Measurements from ENCODE around the gene AKR1E2.
A peak's percentile ranks its signal among the peaks of the same experiment; 100 is the strongest.
"Not testable (repeated sequence)": the region's sequence is repeated elsewhere in the genome, so short reads cannot be mapped to it uniquely, and the experiment has no call there.

Gene AKR1E2

DNA sequence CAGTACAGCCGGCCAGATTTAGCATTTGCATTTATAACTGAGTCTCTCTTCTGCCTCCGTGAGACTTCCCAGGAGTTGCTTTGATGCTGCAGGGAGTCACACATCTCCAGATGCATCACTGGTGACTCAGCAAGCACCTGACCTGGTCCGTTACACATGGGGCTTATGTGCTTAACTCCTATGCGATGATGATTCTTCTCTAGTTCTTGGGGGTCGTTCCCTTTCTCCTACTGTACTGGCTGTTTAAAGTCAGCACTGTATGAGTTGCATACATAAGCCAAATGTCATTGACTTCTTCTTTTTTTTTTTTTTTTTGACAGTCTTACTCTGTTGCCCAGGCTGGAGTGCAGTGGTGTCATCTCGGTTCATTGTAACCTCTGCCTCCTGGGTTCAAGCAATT, 13.0 kb upstream of the AKR1E2 start:
- Histone ChIP-seq H3K27ac (no peak overlapping the region), H3K79me2 (ENCODE audit: insufficient read depth, low read depth) (no peaks in the 10 kb centered on the region), H3K4me2 (no peak overlapping the region), H3K27me3 (ENCODE audit: insufficient read depth, low read depth) (no peaks in the 10 kb centered on the region), H3K9ac (no peak overlapping the region), H2AFZ (ENCODE audit: low read depth) (no peak overlapping the region), H3K36me3 (ENCODE audit: insufficient read depth) (no peaks in the 10 kb centered on the region), H4K20me1 (ENCODE audit: insufficient read depth) (no peaks in the 10 kb centered on the region), H3K4me1 (ENCODE audit: low read depth, poor library complexity, severe bottlenecking) (peaks cover 6% of the 10 kb centered on the region), H3K4me3 (IDR thresholded peaks at IDR 0.05; ENCODE audit: insufficient read depth, low read depth, low read length) (no peak overlapping the region)
- TF ChIP-seq CTCF (conservative IDR thresholded peaks at IDR 0.05; ENCODE audit: low read depth, low read length): no peak

- Histone ChIP-seq H3K27ac (no peak overlapping the region), H3K4me1 (ENCODE audit: low read depth, poor library complexity, severe bottlenecking) (peaks cover 2% of the 10 kb centered on the region), H3K4me2 (no peak overlapping the region), H4K20me1 (ENCODE audit: insufficient read depth) (no peaks in the 10 kb centered on the region), H3K27me3 (ENCODE audit: insufficient read depth, low read depth) (no peaks in the 10 kb centered on the region), H3K79me2 (ENCODE audit: insufficient read depth, low read depth) (no peaks in the 10 kb centered on the region), H2AFZ (ENCODE audit: low read depth) (no peak overlapping the region), H3K36me3 (ENCODE audit: insufficient read depth) (no peaks in the 10 kb centered on the region), H3K4me3 (IDR thresholded peaks at IDR 0.05; ENCODE audit: insufficient read depth, low read depth, low read length) (no peak overlapping the region), H3K9ac (no peak overlapping the region)
- TF ChIP-seq CTCF (conservative IDR thresholded peaks at IDR 0.05; ENCODE audit: low read depth, low read length): no peak
These were observed 12.5 kb upstream of the AKR1E2 start for GRCh38 chr10:4813496-4813895.

- not testable (repeated sequence) for H3K79me2 ChIP-seq (ENCODE audit: insufficient read depth, low read depth); H2AFZ ChIP-seq (ENCODE audit: low read depth); H3K4me3 ChIP-seq (IDR thresholded peaks at IDR 0.05; ENCODE audit: insufficient read depth, low read depth, low read length); H4K20me1 ChIP-seq (ENCODE audit: insufficient read depth); H3K27me3 ChIP-seq (ENCODE audit: insufficient read depth, low read depth); H3K4me2 ChIP-seq; H3K36me3 ChIP-seq (ENCODE audit: insufficient read depth); H3K27ac ChIP-seq; H3K4me1 ChIP-seq (ENCODE audit: low read depth, poor library complexity, severe bottlenecking); H3K9ac ChIP-seq
- peak; percentile 94 for TF ChIP-seq CTCF (conservative IDR thresholded peaks at IDR 0.05; ENCODE audit: low read depth, low read length)
These were observed 10.3 kb upstream of the AKR1E2 start for GRCh38 chr10:4815646-4816180.

DNA sequence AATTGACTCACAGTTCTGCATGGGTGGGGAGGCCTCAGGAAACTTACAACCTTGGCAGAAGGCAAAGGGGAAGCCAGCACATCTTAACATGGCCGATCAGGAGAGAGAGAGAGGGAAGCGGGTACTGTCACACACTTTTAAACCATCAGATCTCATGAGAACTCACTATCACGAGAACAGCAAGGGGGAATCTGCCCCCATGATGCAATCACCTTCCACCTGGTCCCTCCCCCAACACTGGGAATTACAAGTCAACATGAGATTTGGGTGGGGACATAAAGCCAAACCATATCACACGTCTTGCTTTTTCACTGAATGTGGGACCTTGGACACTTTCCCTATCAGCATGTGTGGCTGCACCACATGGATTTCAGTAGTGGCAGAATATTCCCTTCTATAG, 9.0 kb upstream of the AKR1E2 start:
- Histone ChIP-seq H3K27ac (no peak overlapping the region), H3K4me1 (ENCODE audit: low read depth, poor library complexity, severe bottlenecking) (no peaks in the 10 kb centered on the region), H3K27me3 (ENCODE audit: insufficient read depth, low read depth) (no peaks in the 10 kb centered on the region), H3K36me3 (ENCODE audit: insufficient read depth) (no peaks in the 10 kb centered on the region), H3K4me3 (IDR thresholded peaks at IDR 0.05; ENCODE audit: insufficient read depth, low read depth, low read length) (no peak overlapping the region), H3K79me2 (ENCODE audit: insufficient read depth, low read depth) (no peaks in the 10 kb centered on the region), H2AFZ (ENCODE audit: low read depth) (no peak overlapping the region), H3K4me2 (no peak overlapping the region), H4K20me1 (ENCODE audit: insufficient read depth) (no peaks in the 10 kb centered on the region), H3K9ac (no peak overlapping the region)
- TF ChIP-seq CTCF (conservative IDR thresholded peaks at IDR 0.05; ENCODE audit: low read depth, low read length): no peak
